ENCODE data around the gene KIF12.

DNA sequence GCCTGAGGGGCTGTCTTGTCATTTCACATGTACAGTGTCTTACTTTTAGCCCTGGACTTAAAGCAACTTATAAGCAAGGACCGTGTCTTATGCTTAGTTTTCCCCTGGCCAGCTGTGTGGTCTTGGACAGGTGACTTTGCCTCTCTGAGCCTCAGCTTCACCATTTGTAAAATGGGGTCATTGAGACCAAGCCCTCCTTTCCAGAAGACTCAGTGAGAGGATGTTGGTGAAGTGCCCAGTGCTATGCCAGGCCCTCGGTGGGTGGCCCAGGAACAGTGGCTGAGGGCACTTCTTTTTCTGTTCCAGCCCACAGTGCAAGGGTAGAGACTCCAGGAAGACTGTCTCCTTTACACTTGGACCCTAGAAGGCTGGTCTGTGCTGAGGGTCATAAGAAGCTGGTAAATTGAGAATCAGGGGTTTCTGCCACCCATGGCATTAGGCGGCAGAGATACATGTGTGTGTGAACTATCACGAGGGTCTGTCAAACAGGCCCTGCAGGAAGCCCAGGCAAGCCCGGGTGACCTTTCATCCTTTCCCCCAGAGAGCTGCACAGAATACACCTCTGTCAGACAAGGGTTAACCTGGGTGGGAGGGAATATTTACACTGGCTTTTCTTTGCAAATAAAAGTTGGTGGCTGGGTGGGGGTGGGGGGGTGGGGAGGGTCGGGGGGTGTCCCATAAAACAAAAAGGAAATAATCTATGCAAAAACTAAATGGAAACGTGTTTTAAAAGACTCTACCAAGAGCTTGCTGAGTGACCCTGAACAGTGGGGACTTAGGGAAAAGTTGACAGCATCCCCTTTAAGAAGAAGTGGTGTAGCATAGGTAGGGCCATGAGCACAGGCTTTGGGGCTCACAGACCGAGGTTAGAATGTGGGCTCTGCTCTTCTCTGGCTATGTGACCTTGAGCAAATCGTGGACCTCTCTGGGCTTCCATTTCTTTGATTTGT lies 20.4 kb upstream of the KIF12 start:
- TF ChIP-seq, protein P1, sequence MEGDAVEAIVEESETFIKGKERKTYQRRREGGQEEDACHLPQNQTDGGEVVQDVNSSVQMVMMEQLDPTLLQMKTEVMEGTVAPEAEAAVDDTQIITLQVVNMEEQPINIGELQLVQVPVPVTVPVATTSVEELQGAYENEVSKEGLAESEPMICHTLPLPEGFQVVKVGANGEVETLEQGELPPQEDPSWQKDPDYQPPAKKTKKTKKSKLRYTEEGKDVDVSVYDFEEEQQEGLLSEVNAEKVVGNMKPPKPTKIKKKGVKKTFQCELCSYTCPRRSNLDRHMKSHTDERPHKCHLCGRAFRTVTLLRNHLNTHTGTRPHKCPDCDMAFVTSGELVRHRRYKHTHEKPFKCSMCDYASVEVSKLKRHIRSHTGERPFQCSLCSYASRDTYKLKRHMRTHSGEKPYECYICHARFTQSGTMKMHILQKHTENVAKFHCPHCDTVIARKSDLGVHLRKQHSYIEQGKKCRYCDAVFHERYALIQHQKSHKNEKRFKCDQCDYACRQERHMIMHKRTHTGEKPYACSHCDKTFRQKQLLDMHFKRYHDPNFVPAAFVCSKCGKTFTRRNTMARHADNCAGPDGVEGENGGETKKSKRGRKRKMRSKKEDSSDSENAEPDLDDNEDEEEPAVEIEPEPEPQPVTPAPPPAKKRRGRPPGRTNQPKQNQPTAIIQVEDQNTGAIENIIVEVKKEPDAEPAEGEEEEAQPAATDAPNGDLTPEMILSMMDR (IDR thresholded peaks at IDR 0.05; ENCODE audit: low read depth, low read length, poor library complexity, severe bottlenecking) = no peak
- no peak for TF ChIP-seq EZH2phosphoT487 (IDR thresholded peaks at IDR 0.05; ENCODE audit: borderline replicate concordance, low read length)
